ENCODE measurements around the gene ALOX15. TPM values are rescaled to one million over a fixed set of nuclear protein-coding genes. Genes with fewer than 3 reads are reported as not detected.

ALOX15 gene
- 1 to 10 TPM in 1 of 4 donors, not detected in 3; 3.3 TPM for total RNA-seq

GRCh38 chr17:4641297-4642195 is at the start of gene ALOX15:
TSS of gene ALOX15 (minus strand) at chr17:4641678. CDS start at chr17:4641651, 27 bp downstream.
- TF ChIP-seq CTCF (IDR thresholded peaks at IDR 0.05; ENCODE audit: low read depth) = no peak

DNA sequence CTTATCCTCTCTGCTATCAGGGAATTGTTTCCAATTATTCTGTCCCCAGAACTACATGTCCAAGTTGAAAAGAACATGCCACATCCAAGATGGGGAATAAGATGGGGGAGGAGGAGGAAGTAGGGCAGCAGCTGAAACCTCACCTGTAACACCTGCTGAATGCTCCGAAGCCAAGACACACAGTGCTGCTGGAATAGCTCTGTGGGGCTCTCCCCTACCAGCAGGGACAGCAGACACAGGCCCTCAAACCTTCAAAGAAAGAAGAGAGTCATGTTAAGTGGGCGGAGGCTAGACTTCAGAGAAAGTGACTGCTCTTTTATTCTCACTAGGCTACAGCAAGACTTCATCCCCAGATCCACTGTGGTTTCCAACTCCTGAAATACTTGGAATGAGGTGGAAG is 49.3 kb upstream of the ALOX15 start:
- TF ChIP-seq CTCF (IDR thresholded peaks at IDR 0.05; ENCODE audit: low read depth) = no peak

DNA sequence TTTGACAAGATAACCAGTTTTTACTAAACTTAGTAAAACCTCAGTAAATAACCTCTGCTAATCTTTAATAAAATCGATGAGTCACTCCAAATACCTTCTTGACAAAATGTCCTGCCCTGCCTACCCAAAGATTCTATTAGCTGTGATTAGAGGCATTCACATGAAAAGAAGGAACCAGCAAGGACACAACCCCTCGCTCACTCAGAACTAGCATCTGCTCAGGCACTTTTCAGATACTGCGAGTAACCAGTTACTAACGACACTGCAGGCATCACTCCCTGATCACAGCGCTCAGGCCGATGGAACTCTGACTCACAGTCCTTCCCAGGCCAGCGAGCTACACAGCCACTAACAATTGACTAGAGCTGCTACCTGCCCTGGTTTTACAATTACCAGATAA is 38.2 kb upstream of the ALOX15 start:
- TF ChIP-seq CTCF (IDR thresholded peaks at IDR 0.05; ENCODE audit: low read depth) = no peak

DNA sequence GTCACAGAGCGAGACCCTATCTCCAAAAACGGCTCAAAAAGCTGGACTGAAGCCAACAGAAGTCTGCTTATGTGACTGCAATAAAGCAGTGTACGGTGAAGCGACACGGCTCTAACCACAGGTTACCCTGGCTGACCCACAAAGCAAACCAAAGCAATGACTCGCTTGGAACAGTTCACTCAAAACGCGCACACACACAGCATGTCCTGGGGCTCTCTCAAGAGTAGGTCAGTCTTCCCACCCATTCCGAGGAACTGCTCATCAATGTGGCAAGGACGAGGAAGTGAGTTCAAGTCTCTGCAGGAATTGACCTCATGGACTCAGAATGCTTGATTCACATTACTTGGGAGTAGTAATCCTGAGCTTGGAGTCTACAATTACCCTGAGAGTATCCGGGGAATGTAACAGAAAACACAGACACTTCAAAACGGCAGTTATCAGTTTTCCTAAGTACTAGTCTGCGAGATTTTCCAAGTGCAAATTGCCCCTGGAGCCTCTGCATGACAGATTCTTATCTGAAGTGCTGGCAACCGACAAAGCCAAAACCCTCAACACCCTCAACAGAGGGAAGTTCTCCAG is 37.1 kb upstream of the ALOX15 start:
- TF ChIP-seq CTCF (IDR thresholded peaks at IDR 0.05; ENCODE audit: low read depth) = no peak

DNA sequence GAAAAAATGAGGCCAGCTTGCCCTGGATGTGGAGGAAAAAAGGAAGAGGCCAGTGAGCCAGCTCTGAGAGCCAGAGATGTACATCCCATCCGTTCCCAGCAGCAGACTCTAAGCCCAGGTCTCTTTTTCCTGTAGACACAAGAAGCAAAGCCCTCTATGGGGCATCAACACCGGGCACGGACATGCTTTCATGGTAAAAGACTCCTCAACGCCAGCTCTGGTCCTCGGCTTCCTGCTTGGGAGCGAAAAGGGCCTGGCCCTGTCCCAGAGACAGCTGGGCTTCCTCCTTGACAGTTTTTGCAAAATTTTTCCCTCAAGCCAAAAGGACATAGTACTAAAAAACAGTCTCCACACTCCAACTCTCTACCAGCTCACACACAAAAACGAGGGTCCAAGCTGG is 35.3 kb upstream of the ALOX15 start:
- no peak for TF ChIP-seq CTCF (IDR thresholded peaks at IDR 0.05; ENCODE audit: low read depth)

DNA sequence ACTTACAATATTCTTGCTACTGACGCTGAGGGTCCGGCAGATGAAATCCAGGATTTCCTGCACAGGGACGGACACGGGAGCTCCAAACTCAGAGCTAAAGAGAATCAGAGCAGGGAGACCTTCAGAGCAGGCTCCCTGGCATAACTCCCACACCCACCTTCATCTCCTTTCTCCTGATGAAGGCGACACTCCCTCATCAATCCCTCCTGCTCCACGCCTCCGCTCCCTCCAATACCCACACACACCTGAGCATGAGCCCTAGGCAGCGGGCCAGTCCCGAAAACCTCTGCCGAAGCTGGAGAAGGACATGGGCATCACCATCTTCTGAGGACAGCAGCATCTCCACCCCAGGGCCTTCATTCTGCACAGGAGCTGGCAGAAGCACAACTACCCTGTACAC is 34.3 kb upstream of the ALOX15 start:
- no peak for TF ChIP-seq CTCF (IDR thresholded peaks at IDR 0.05; ENCODE audit: low read depth)

DNA sequence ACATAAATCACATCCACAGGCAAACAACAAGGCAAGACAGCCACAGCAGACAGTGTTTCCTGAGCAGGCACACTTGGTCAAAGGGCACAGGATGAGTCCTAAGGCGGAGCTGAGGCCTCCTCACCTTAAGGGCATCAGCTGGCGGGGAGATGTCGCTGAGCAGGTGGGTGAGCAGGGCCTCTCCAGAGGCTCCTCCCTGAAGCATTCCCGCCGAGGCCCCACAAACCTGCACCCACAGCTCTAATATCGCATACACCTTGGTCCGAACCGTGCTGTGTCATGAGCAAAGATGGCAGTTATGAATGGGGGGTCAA is 33.2 kb upstream of the ALOX15 start:
- TF ChIP-seq CTCF (IDR thresholded peaks at IDR 0.05; ENCODE audit: low read depth) = no peak

Measured in subcutaneous adipose tissue (tissue), 4 donors.